Stomach smooth muscle (tissue), 2 donors: ENCODE data around the gene CLCNKB.

Experiments
- H3K27ac ChIP-seq: one replicate; pipeline ENCODE4 v1.7.0; 2013; ENCODE audit warnings: mild to moderate bottlenecking, low read length, inconsistent platforms
- H3K27me3 ChIP-seq, 2 donors: one replicate each; pipeline ENCODE4 v1.7.0; 2013; ENCODE audit warnings: low read length in 2 of 2; ENCODE audit not compliant: insufficient read depth in 2 of 2, control insufficient read depth in 1 of 2
- H3K36me3 ChIP-seq, 2 donors: one replicate each; pipeline ENCODE4 v1.7.0; 2013; ENCODE audit warnings: low read length in 2 of 2; ENCODE audit not compliant: control insufficient read depth in 2 of 2, insufficient read depth in 2 of 2
- H3K4me1 ChIP-seq: one replicate; pipeline ENCODE4 v1.7.0; 2013; ENCODE audit warnings: low read length; ENCODE audit not compliant: control insufficient read depth, insufficient read depth
- H3K4me3 ChIP-seq, 2 donors: one replicate each; pipeline ENCODE4 v1.7.0; 2013; ENCODE audit warnings: low read length in 2 of 2
- H3K9ac ChIP-seq, 2 donors: one replicate each; pipeline ENCODE4 v1.7.0; 2013; ENCODE audit warnings: low read length in 2 of 2, mild to moderate bottlenecking in 1 of 2
- H3K9me3 ChIP-seq, 2 donors: one replicate each; pipeline ENCODE4 v1.7.0; 2013; ENCODE audit warnings: low read length in 2 of 2; ENCODE audit not compliant: control insufficient read depth in 2 of 2
- donor health status: healthy.
- donor health status: Pancreatic carcinoma.

Gene CLCNKB

GRCh38 chr1:16090076-16090826 is 46.7 kb downstream of the CLCNKB start:
- no peaks in the 10 kb centered on the region for H3K36me3 ChIP-seq
- no peak overlapping the region for H3K4me3 ChIP-seq
- no peak overlapping the region for H3K27ac ChIP-seq
- H3K9me3 ChIP-seq = no peaks in the 10 kb centered on the region
- H3K27me3 ChIP-seq = no peaks in the 10 kb centered on the region
- no peaks in the 10 kb centered on the region for H3K4me1 ChIP-seq
- no peak overlapping the region for H3K9ac ChIP-seq

- Histone ChIP-seq H3K4me3 (no peak overlapping the region), H3K4me1 (no peaks in the 10 kb centered on the region), H3K9ac (no peak overlapping the region), H3K9me3 (no peaks in the 10 kb centered on the region), H3K36me3 (no peaks in the 10 kb centered on the region), H3K27ac (no peak overlapping the region), H3K27me3 (no peaks in the 10 kb centered on the region)
Observed at GRCh38 chr1:16091296-16091695, 47.7 kb downstream of the CLCNKB start.

DNA sequence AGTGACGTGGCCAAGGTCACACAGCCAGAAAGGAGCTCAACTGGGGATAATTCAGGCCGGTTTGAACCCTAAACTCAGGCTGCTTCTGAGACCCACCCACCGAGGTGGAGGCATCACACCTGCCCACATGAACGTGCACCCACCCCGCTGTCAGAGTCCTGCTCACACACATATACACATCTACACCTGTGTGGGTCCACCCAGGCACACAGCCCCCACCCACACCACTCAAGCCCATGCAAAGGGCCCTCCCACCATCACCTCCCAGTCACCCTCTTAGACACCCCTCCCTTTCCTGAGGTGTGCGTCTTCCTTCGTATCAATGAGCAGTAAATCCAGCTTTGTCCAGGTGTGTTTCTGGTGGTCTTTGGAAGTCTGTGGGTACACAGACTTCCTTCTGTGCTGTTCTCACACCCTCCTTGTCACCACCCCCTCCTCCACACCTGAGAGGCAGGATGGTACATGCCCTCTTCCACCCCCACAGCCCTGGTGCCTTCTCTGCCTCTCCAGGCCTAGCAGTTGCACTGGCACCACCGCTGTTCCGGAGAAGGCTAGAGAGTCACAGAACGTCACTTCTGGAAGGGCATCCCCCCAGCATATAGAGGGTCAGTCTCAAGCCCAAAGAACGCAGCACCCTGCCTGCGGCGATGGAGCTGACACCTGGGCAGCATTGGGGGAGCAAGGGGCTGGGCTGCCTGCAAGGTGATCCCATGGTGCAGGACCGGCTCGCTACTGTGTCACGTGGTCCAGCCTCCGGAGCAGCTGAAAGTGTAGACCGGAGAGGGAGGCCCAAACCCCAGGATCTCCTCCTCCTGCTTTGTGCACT is 48.7 kb downstream of the CLCNKB start:
- Histone ChIP-seq H3K4me3 (no peak overlapping the region), H3K4me1 (no peaks in the 10 kb centered on the region), H3K27me3 (no peaks in the 10 kb centered on the region), H3K9me3 (no peaks in the 10 kb centered on the region), H3K27ac (no peak overlapping the region), H3K36me3 (no peaks in the 10 kb centered on the region), H3K9ac (no peak overlapping the region)

DNA sequence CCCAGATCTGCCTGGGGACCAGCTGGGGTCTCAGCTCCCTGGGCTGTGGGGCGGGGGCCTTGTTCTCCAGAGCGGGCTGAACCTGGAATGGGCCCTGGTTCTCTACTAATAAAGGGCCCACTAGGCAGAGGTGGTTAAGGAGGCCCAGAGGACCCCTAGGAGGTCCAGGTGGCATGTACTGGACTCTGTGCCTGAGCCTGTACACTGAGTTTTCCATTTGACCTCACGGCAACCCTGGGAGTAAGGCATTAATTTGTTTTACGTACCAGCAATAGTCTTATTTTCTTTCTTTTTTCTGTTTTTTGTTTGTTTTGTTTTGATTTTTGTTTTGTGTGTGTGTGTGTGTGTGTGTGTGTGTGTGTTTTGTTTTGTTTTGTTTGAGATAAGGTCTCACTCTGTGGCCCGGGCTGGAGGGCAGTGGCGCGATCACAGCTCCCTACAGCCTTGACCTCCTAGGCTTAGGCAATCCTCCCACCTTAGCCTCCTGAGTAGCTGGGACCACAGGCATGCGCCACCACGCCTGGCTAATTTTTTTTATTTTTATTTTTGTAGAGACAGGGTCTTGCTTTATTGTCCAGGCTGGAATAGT is 49.4 kb downstream of the CLCNKB start:
- Histone ChIP-seq H3K4me1 (no peaks in the 10 kb centered on the region), H3K9me3 (no peaks in the 10 kb centered on the region), H3K9ac (no peak overlapping the region), H3K27ac (no peak overlapping the region), H3K27me3 (no peaks in the 10 kb centered on the region), H3K36me3 (no peaks in the 10 kb centered on the region), H3K4me3 (no peak overlapping the region)

DNA sequence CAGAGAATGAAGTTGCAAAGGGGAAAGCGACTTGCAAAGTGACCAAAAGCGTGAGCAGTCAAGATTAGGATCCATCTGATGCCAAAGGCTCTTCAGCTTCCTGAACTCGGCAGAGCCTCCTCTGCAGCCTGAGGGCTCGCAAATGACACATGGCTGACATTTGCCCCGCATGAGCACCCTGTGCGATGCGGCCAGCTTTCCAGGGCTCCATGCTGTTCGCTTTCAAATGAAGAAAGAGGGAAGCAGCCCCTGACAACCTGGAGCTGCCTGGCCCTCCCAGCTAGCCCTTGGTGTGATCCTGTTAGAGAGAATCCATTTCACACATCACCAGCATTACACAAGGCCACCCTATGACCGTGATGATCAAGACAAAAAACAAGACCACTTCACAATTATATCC is 50.0 kb downstream of the CLCNKB start:
- Histone ChIP-seq H3K9me3 (no peaks in the 10 kb centered on the region), H3K27ac (no peak overlapping the region), H3K4me1 (no peaks in the 10 kb centered on the region)

DNA sequence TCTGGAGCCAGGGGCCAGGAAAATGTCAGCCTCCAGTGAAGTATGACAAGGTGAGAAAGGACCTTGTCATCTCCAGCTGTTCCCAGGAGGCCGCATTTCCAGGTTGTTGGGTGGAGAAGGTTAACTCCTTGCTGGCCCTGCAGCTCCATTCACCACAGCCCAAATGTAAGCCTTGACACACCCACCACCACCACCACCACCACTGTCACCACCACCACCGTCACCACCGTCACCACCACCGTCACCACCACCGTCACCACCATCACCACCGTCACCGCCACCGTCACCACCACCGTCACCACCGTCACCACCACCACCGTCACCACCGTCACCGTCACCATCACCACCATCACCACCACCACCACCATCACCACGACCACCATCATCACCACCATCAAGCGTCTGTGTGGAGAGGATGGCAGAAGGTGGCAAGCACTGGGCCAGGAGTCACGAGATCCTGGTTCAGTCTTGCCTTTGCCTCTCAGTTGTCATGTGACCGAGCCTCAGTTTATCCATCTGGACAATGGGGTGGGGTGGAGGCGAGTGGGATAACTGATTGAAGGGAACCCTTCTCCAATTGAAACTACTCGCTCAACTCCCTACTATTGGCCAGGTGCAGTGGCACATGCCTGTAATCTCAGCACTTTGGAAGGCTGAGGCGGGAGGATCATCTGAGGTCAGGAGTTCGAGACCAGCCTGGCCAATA is 51.0 kb downstream of the CLCNKB start:
- Histone ChIP-seq H3K9ac (no peak overlapping the region), H3K36me3 (no peaks in the 10 kb centered on the region), H3K4me1 (no peaks in the 10 kb centered on the region), H3K9me3 (no peaks in the 10 kb centered on the region), H3K27ac (no peak overlapping the region), H3K4me3 (no peak overlapping the region), H3K27me3 (no peaks in the 10 kb centered on the region)

More for the DNA sequence above, 50.0 kb downstream of the CLCNKB start:
- no peak overlapping the region for H3K9ac ChIP-seq
- H3K27me3 ChIP-seq = no peaks in the 10 kb centered on the region
- no peaks in the 10 kb centered on the region for H3K36me3 ChIP-seq
- H3K4me3 ChIP-seq = no peak overlapping the region

- H3K27ac ChIP-seq = no peak overlapping the region
- no peaks in the 10 kb centered on the region for H3K36me3 ChIP-seq
- H3K4me1 ChIP-seq = no peaks in the 10 kb centered on the region
- H3K27me3 ChIP-seq = no peaks in the 10 kb centered on the region
- no peak overlapping the region for H3K9ac ChIP-seq
- H3K9me3 ChIP-seq = no peaks in the 10 kb centered on the region
- no peak overlapping the region for H3K4me3 ChIP-seq
Observed at GRCh38 chr1:16095447-16095846, 51.9 kb downstream of the CLCNKB start.

DNA sequence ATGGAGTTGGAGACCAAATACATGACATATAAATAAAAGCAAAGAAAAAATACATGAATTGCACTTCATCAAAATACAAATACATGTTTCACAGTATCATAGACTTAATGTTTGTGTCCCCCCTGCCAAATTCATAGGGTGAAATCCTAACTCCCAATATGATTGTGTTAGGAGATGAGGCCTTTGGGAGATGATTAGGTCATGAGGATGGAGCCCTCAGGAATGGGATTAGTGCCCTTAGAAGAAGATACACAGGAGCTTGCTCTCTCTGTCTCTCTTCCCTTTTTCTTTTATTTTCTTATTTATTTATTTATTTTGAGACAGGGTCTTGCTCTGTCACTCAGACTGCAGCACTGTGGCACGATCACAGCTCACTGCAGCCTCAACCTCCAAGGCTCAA is 55.8 kb downstream of the CLCNKB start:
- Histone ChIP-seq H3K9ac (no peak overlapping the region), H3K4me1 (no peaks in the 10 kb centered on the region), H3K27me3 (peaks cover 0 to 3% of the 10 kb centered on the region in 2 donors), H3K27ac (no peak overlapping the region), H3K36me3 (no peaks in the 10 kb centered on the region), H3K4me3 (no peak overlapping the region), H3K9me3 (no peaks in the 10 kb centered on the region)

GRCh38 chr1:16101623-16102022 is 58.0 kb downstream of the CLCNKB start:
- Histone ChIP-seq H3K36me3 (no peaks in the 10 kb centered on the region), H3K27ac (no peak overlapping the region), H3K4me3 (no peak overlapping the region), H3K4me1 (no peaks in the 10 kb centered on the region), H3K9me3 (no peaks in the 10 kb centered on the region), H3K27me3 (peaks cover 0 to 3% of the 10 kb centered on the region in 2 donors), H3K9ac (no peak overlapping the region)
